Measurements from ENCODE around the gene PEX10.

Gene PEX10

GRCh38 chr1:2356911-2357845, 55.2 kb downstream of the PEX10 start:
- Histone ChIP-seq H3K27me3 (ENCODE audit: control insufficient read depth in 5 of 5, insufficient read depth in 4 of 5, low read length in 5 of 5) (peaks cover 0 to 6% (median 3%) of the 10 kb centered on the region in 5 donors), H3K27ac (ENCODE audit: low read depth, low read length) (no peak overlapping the region), H3K4me1 (ENCODE audit: control insufficient read depth in 5 of 5, insufficient read depth in 5 of 5, low read length in 5 of 5) (peaks cover 0 to 13% (median 9%) of the 10 kb centered on the region in 5 donors), H3K36me3 (ENCODE audit: control insufficient read depth in 5 of 5, insufficient read depth in 5 of 5, low read length in 5 of 5) (peaks cover 0 to 3% (median 0%) of the 10 kb centered on the region in 5 donors), H3K9ac (ENCODE audit: low read length in 5 of 5) (no peak overlapping the region), H3K4me3 (ENCODE audit: low read depth in 1 of 5, low read length in 5 of 5) (no peak overlapping the region), H3K9me3 (ENCODE audit: control insufficient read depth in 5 of 5, low read length in 5 of 5) (no peaks in the 10 kb centered on the region)

- Histone ChIP-seq H3K9ac (ENCODE audit: low read length in 5 of 5) (no peak overlapping the region), H3K9me3 (ENCODE audit: control insufficient read depth in 5 of 5, low read length in 5 of 5) (no peaks in the 10 kb centered on the region), H3K36me3 (ENCODE audit: control insufficient read depth in 5 of 5, insufficient read depth in 5 of 5, low read length in 5 of 5) (peaks cover 0 to 3% (median 0%) of the 10 kb centered on the region in 5 donors), H3K27me3 (ENCODE audit: control insufficient read depth in 5 of 5, insufficient read depth in 4 of 5, low read length in 5 of 5) (peaks cover 0 to 6% (median 3%) of the 10 kb centered on the region in 5 donors), H3K4me3 (ENCODE audit: low read depth in 1 of 5, low read length in 5 of 5) (no peak overlapping the region), H3K4me1 (ENCODE audit: control insufficient read depth in 5 of 5, insufficient read depth in 5 of 5, low read length in 5 of 5) (peaks cover 0 to 13% (median 9%) of the 10 kb centered on the region in 5 donors), H3K27ac (ENCODE audit: low read depth, low read length) (no peak overlapping the region)
Observed at GRCh38 chr1:2356401-2356800, 56.0 kb downstream of the PEX10 start.

GRCh38 chr1:2355373-2356261, 56.7 kb downstream of the PEX10 start:
- Histone ChIP-seq H3K9me3 (ENCODE audit: control insufficient read depth in 5 of 5, low read length in 5 of 5) (no peaks in the 10 kb centered on the region), H3K4me3 (ENCODE audit: low read depth in 1 of 5, low read length in 5 of 5) (no peak overlapping the region), H3K27me3 (ENCODE audit: control insufficient read depth in 5 of 5, insufficient read depth in 4 of 5, low read length in 5 of 5) (peaks cover 0 to 6% (median 3%) of the 10 kb centered on the region in 5 donors), H3K36me3 (ENCODE audit: control insufficient read depth in 5 of 5, insufficient read depth in 5 of 5, low read length in 5 of 5) (peaks cover 0 to 3% (median 0%) of the 10 kb centered on the region in 5 donors), H3K9ac (ENCODE audit: low read length in 5 of 5) (no peak overlapping the region), H3K27ac (ENCODE audit: low read depth, low read length) (no peak overlapping the region), H3K4me1 (ENCODE audit: control insufficient read depth in 5 of 5, insufficient read depth in 5 of 5, low read length in 5 of 5) (peaks cover 0 to 13% (median 9%) of the 10 kb centered on the region in 5 donors)

GRCh38 chr1:2354511-2355372, 57.6 kb downstream of the PEX10 start:
- H3K27ac ChIP-seq (ENCODE audit: low read depth, low read length), result no peak overlapping the region
- H3K9ac ChIP-seq (ENCODE audit: low read length in 5 of 5), result no peak overlapping the region
- peaks cover 0 to 3% (median 0%) of the 10 kb centered on the region in 5 donors for H3K36me3 ChIP-seq (ENCODE audit: control insufficient read depth in 5 of 5, insufficient read depth in 5 of 5, low read length in 5 of 5)
- no peak overlapping the region for H3K4me3 ChIP-seq (ENCODE audit: low read depth in 1 of 5, low read length in 5 of 5)
- H3K27me3 ChIP-seq (ENCODE audit: control insufficient read depth in 5 of 5, insufficient read depth in 4 of 5, low read length in 5 of 5), result peaks cover 0 to 6% (median 3%) of the 10 kb centered on the region in 5 donors
- H3K9me3 ChIP-seq (ENCODE audit: control insufficient read depth in 5 of 5, low read length in 5 of 5), result no peaks in the 10 kb centered on the region
- peaks cover 0 to 13% (median 9%) of the 10 kb centered on the region in 5 donors for H3K4me1 ChIP-seq (ENCODE audit: control insufficient read depth in 5 of 5, insufficient read depth in 5 of 5, low read length in 5 of 5)
